CD4-positive, alpha-beta memory T cell (primary cell): ENCODE results near the gene MACC1. TPM values are rescaled to one million over a fixed set of nuclear protein-coding genes. Genes with fewer than 3 reads are reported as not detected.

Experiments used
- CTCF ChIA-PET: fragments of 350-600 bp; sonication (Branson Sonifier 250); formaldehyde crosslinking; loops from one replicate; lab custom pipeline; 2021; ENCODE audit warnings: inconsistent platforms; ENCODE audit not compliant: partially characterized antibody; lab: Charles Lee
- POLR2A ChIA-PET: fragments of 350-600 bp; sonication (Branson Sonifier 250); formaldehyde crosslinking; loops from one replicate; lab custom pipeline; 2021; ENCODE audit not compliant: partially characterized antibody; lab: Charles Lee
- DNase-seq, 5 donors: peaks; one replicate each; pipeline versions ENCODE4 v3.0.0 to v3.0.0-alpha.2; 2020 to 2022; ENCODE audit warnings: mixed read lengths in 1 of 5
- H3K27ac ChIP-seq: one replicate; pipeline ENCODE4 v1.7.0; 2013; ENCODE audit warnings: low read depth, low read length
- H3K27me3 ChIP-seq: 2 replicates; pipeline ENCODE4 v1.7.0; 2013; ENCODE audit warnings: mild to moderate bottlenecking, low read length, moderate library complexity; ENCODE audit not compliant: insufficient read depth
- H3K36me3 ChIP-seq: 2 replicates; pipeline ENCODE4 v1.7.0; 2013; ENCODE audit warnings: mild to moderate bottlenecking, low read length, moderate library complexity; ENCODE audit not compliant: insufficient read depth
- H3K4me1 ChIP-seq: 2 replicates; pipeline ENCODE4 v1.7.0; 2013; ENCODE audit warnings: mild to moderate bottlenecking, low read length, moderate library complexity; ENCODE audit not compliant: insufficient read depth
- H3K4me3 ChIP-seq, 2 donors: one replicate each; pipeline ENCODE4 v1.7.0; 2013; ENCODE audit warnings: low read length in 2 of 2, mild to moderate bottlenecking in 1 of 2
- H3K9me3 ChIP-seq, 2 donors: one replicate each; pipeline ENCODE4 v1.7.0; 2013; ENCODE audit warnings: low read length in 2 of 2, control low read depth in 1 of 2; ENCODE audit not compliant: control insufficient read depth in 1 of 2
- H3K27ac Mint-ChIP-seq, 7 donors: one replicate each; pipeline ENCODE4 v1.8.0; 2020 to 2021; ENCODE audit warnings: mixed read lengths in 7 of 7, mild to moderate bottlenecking in 6 of 7, inconsistent platforms in 3 of 7, moderate library complexity in 3 of 7
- H3K27me3 Mint-ChIP-seq, 2 donors: one replicate each; pipeline ENCODE4 v1.8.0; 2020 to 2021; ENCODE audit warnings: mixed read lengths in 2 of 2
- H3K36me3 Mint-ChIP-seq, 2 donors: one replicate each; pipeline ENCODE4 v1.8.0; 2020 to 2021; ENCODE audit warnings: mixed read lengths in 2 of 2, inconsistent platforms in 1 of 2, mild to moderate bottlenecking in 1 of 2
- H3K4me1 Mint-ChIP-seq, 4 donors: one replicate each; pipeline ENCODE4 v1.8.0; 2020 to 2021; ENCODE audit warnings: mixed read lengths in 4 of 4, mild to moderate bottlenecking in 1 of 4
- H3K4me3 Mint-ChIP-seq, 8 donors: one replicate each; pipeline ENCODE4 v1.8.0; 2020 to 2021; ENCODE audit warnings: mixed read lengths in 8 of 8, mild to moderate bottlenecking in 7 of 8, moderate library complexity in 6 of 8, inconsistent platforms in 3 of 8
- H3K9me3 Mint-ChIP-seq, 8 donors: one replicate each; pipeline ENCODE4 v1.8.0; 2020 to 2021; ENCODE audit warnings: mixed read lengths in 8 of 8, mild to moderate bottlenecking in 5 of 8, inconsistent platforms in 3 of 8, moderate library complexity in 1 of 8
- intact Hi-C: fragments of 100-400 bp; cut with micrococcal nuclease; formaldehyde crosslinking; loops from one replicate; pipeline ENCODE4 v1.15.1; 2023
- polyA plus RNA-seq, 2 donors: library from polyadenylated mRNA; unstranded; fragments of 300-500 nt; fragmentation: Illumina TruSeq; gene quantifications; one replicate each; pipeline ENCODE4 v1.2.3, GENCODE V29; 2021
- total RNA-seq, 2 experiments: library from RNA; stranded (reverse); gene quantifications; one replicate each; pipeline ENCODE4 v1.2.3, GENCODE V29; 2021

MACC1 gene
- total and polyA plus RNA-seq, 4 experiments from 2014 or later, result 0.05 to 0.09 TPM; not detected in 2

GRCh38 chr7:20197837-20198236 is 19.3 kb downstream of the MACC1 start:
- H3K27me3 ChIP-seq, result no peaks in the 10 kb centered on the region
- Mint-ChIP-seq H3K27me3 (no peaks in the 10 kb centered on the region), H3K36me3 (no peaks in the 10 kb centered on the region), H3K4me3 (peak overlapping the region in 1 of 8 donors; percentile 1), H3K4me1 (peaks cover 0 to 2% (median 0%) of the 10 kb centered on the region in 4 donors), H3K9me3 (peaks cover 0 to 4% (median under 1%) of the 10 kb centered on the region in 8 donors), H3K27ac (no peak overlapping the region)
- POLR2A ChIA-PET, result no interaction called here
- H3K9me3 ChIP-seq, result no peaks in the 10 kb centered on the region
- H3K36me3 ChIP-seq, result no peaks in the 10 kb centered on the region
- DNase-seq, result no peak
- H3K4me3 ChIP-seq, result no peak overlapping the region
- H3K4me1 ChIP-seq, result no peaks in the 10 kb centered on the region
- CTCF ChIA-PET, result no interaction called here
- H3K27ac ChIP-seq, result no peak overlapping the region
- intact Hi-C loops, result no loop called here

- Histone ChIP-seq H3K9me3 (no peaks in the 10 kb centered on the region), H3K27me3 (no peaks in the 10 kb centered on the region), H3K36me3 (no peaks in the 10 kb centered on the region), H3K4me1 (no peaks in the 10 kb centered on the region), H3K27ac (no peak overlapping the region), H3K4me3 (no peak overlapping the region)
- Mint-ChIP-seq H3K4me3 (no peak overlapping the region), H3K27me3 (no peaks in the 10 kb centered on the region), H3K4me1 (peaks cover 0 to 2% (median 0%) of the 10 kb centered on the region in 4 donors), H3K9me3 (peaks cover 0 to 4% (median under 1%) of the 10 kb centered on the region in 8 donors), H3K27ac (no peak overlapping the region), H3K36me3 (no peaks in the 10 kb centered on the region)
- POLR2A ChIA-PET, result no interaction called here
- intact Hi-C loops, result no loop called here
- DNase-seq, result no peak
- CTCF ChIA-PET, result no interaction called here
These were observed 19.9 kb downstream of the MACC1 start for GRCh38 chr7:20197125-20197748.

- no peak overlapping the region for H3K27ac Mint-ChIP-seq
- intact Hi-C loops, result no loop called here
- Histone ChIP-seq H3K4me3 (no peak overlapping the region), H3K4me1 (no peaks in the 10 kb centered on the region), H3K27ac (no peak overlapping the region), H3K36me3 (no peaks in the 10 kb centered on the region), H3K27me3 (no peaks in the 10 kb centered on the region), H3K9me3 (no peaks in the 10 kb centered on the region)
- no peaks in the 10 kb centered on the region for H3K27me3 Mint-ChIP-seq
- H3K9me3 Mint-ChIP-seq, result peaks cover 0 to 7% (median 2%) of the 10 kb centered on the region in 8 donors
- no peaks in the 10 kb centered on the region for H3K36me3 Mint-ChIP-seq
- peaks cover 0 to 1% (median 0%) of the 10 kb centered on the region in 4 donors for H3K4me1 Mint-ChIP-seq
- DNase-seq, result no peak
- ChIA-PET POLR2A (no interaction called here), CTCF (no interaction called here)
- H3K4me3 Mint-ChIP-seq, result no peak overlapping the region
These were observed 22.7 kb downstream of the MACC1 start for GRCh38 chr7:20194343-20194995.

- POLR2A ChIA-PET, result no interaction called here
These were observed 23.3 kb downstream of the MACC1 start for GRCh38 chr7:20193873-20194272.

DNA sequence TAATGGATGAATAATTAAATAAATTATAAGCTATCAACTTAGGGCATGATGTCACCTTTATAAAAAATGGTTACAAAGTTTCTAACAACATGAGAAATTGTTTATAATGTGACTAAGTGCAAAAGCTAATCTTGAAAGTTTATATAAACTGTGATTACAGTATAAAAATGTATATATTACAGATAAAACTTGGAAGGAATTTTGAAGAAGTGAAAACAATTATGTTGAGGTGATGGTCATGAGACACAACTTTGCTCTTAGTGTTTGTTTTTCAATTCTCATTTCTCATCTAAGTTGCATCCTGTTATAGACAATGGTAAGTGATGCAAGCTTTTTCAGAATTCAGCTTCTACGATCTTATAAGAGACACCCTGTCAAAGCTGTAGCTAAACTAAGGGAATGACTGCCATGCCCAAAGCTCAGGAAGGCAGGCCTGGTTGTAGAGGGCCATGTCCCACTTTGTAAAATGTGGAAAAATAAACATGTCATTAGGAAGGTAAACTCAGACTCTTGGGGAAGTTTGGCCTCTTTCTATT is 23.9 kb downstream of the MACC1 start:
- H3K4me1 ChIP-seq, result no peaks in the 10 kb centered on the region
- ChIA-PET CTCF (no interaction called here), POLR2A (no interaction called here)
- no peaks in the 10 kb centered on the region for H3K27me3 ChIP-seq
- Mint-ChIP-seq H3K9me3 (peaks cover 0 to 11% (median 3%) of the 10 kb centered on the region in 8 donors), H3K27me3 (no peaks in the 10 kb centered on the region), H3K27ac (no peak overlapping the region), H3K36me3 (no peaks in the 10 kb centered on the region), H3K4me3 (no peak overlapping the region), H3K4me1 (no peaks in the 10 kb centered on the region)
- no peak overlapping the region for H3K4me3 ChIP-seq
- H3K9me3 ChIP-seq, result no peaks in the 10 kb centered on the region
- no peaks in the 10 kb centered on the region for H3K36me3 ChIP-seq
- DNase-seq, result no peak
- no peak overlapping the region for H3K27ac ChIP-seq
- intact Hi-C loops, result no loop called here

More at GRCh38 chr7:20193873-20194272, 23.3 kb downstream of the MACC1 start:
- no peaks in the 10 kb centered on the region for H3K27me3 Mint-ChIP-seq
- H3K36me3 Mint-ChIP-seq, result no peaks in the 10 kb centered on the region
- H3K4me1 Mint-ChIP-seq, result no peaks in the 10 kb centered on the region
- H3K27ac Mint-ChIP-seq, result no peak overlapping the region
- H3K4me3 ChIP-seq, result no peak overlapping the region
- H3K4me1 ChIP-seq, result no peaks in the 10 kb centered on the region
- no peak for DNase-seq
- peaks cover 0 to 11% (median 3%) of the 10 kb centered on the region in 8 donors for H3K9me3 Mint-ChIP-seq
- H3K36me3 ChIP-seq, result no peaks in the 10 kb centered on the region
- H3K27me3 ChIP-seq, result no peaks in the 10 kb centered on the region
- no peak overlapping the region for H3K27ac ChIP-seq
- CTCF ChIA-PET, result no interaction called here
- intact Hi-C loops, result no loop called here
- H3K4me3 Mint-ChIP-seq, result no peak overlapping the region
- H3K9me3 ChIP-seq, result no peaks in the 10 kb centered on the region

GRCh38 chr7:20191391-20191869 is 25.8 kb downstream of the MACC1 start:
- peak overlapping the region in 1 of 8 donors; percentile 26 for H3K4me3 Mint-ChIP-seq
- no peak overlapping the region for H3K27ac Mint-ChIP-seq
- ChIA-PET CTCF (no interaction called here), POLR2A (no interaction called here)
- H3K9me3 Mint-ChIP-seq, result peaks cover 0 to 11% (median 4%) of the 10 kb centered on the region in 8 donors
- no peaks in the 10 kb centered on the region for H3K36me3 Mint-ChIP-seq
- Histone ChIP-seq H3K9me3 (no peaks in the 10 kb centered on the region), H3K4me1 (no peaks in the 10 kb centered on the region), H3K27me3 (no peaks in the 10 kb centered on the region), H3K36me3 (no peaks in the 10 kb centered on the region), H3K27ac (no peak overlapping the region), H3K4me3 (no peak overlapping the region)
- DNase-seq, result no peak
- no peaks in the 10 kb centered on the region for H3K4me1 Mint-ChIP-seq
- intact Hi-C loops, result no loop called here
- no peaks in the 10 kb centered on the region for H3K27me3 Mint-ChIP-seq

DNA sequence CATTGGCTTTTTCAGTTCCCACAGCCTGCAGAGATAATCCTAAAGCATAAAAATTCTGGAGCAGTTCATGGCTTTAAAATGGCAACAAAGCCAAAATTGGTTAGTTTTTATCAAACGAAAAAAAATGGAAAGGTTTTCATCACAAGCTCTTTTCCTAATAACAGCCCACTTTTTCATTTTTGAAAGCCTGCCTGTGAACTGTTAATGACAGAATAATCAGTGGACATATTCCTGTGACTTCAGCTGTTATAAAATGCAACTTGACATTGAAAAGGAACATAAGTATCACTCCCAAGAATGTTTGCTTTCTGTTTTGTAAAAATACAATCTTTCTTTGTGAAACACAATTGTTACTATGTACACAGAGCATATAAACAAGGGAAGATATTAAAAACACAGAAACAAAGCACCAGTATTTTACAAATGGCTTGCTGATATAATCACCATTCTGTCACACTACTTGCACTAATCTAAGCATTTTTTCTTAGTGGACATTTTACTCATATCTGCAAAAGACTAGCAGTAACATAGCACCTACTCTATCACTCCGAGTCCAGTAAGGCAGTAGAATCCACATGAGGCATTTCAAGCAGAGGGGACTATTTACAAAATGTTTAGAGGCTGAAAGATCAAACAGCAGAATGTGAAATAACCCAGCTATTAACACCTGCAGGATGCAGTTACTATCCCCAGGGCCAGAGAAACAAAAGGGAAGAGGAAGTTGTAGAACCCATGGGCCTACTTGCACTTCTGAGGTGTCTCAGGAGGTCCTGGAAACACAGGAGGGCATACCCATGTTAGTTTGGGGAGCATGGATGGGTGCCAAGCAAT is 26.4 kb downstream of the MACC1 start:
- Histone ChIP-seq H3K27me3 (no peaks in the 10 kb centered on the region), H3K27ac (no peak overlapping the region), H3K4me3 (no peak overlapping the region), H3K36me3 (no peaks in the 10 kb centered on the region), H3K4me1 (no peaks in the 10 kb centered on the region), H3K9me3 (no peaks in the 10 kb centered on the region)
- no peaks in the 10 kb centered on the region for H3K27me3 Mint-ChIP-seq
- no peak overlapping the region for H3K27ac Mint-ChIP-seq
- intact Hi-C loops, result no loop called here
- H3K4me1 Mint-ChIP-seq, result no peaks in the 10 kb centered on the region
- H3K36me3 Mint-ChIP-seq, result no peaks in the 10 kb centered on the region
- no peak for DNase-seq
- ChIA-PET CTCF (no interaction called here), POLR2A (no interaction called here)
- peaks cover 0 to 10% (median 4%) of the 10 kb centered on the region in 8 donors for H3K9me3 Mint-ChIP-seq
- H3K4me3 Mint-ChIP-seq, result no peak overlapping the region
